Epithelial cell of proximal tubule (primary cell): ENCODE results near the gene KLHL29. TPM values are rescaled to one million over a fixed set of nuclear protein-coding genes. Genes with fewer than 3 reads are reported as not detected.

ENCODE experiments used
- DNase-seq: peaks from one replicate; pipeline ENCODE4 v3.0.0-alpha.2; 2011; ENCODE audit warnings: low read depth
- H3K4me3 ChIP-seq: 2 replicates; pipeline ENCODE4 v1.5.1; 2011; ENCODE audit warnings: low read depth, mild to moderate bottlenecking, low read length
- CTCF ChIP-seq: conservative IDR thresholded peaks from 2 replicates; pipeline ENCODE4 v1.5.1; 2012; ENCODE audit warnings: low read depth, mild to moderate bottlenecking, low read length
- total RNA-seq: library from RNA; depleted of rRNA; stranded (reverse); fragments of >200 nt; gene quantifications from 2 replicates; pipeline ENCODE4 v1.2.3, GENCODE V29; 2015

The KLHL29 gene
- total RNA-seq, 1 donor from 2014 or later: 12.0 TPM

GRCh38 chr2:23393722-23394121 lies 8.7 kb downstream of the KLHL29 start:
- TF ChIP-seq CTCF: no peak
- DNase-seq: no peak
- H3K4me3 ChIP-seq: no peak overlapping the region

- no peak for DNase-seq
- H3K4me3 ChIP-seq: no peak overlapping the region
- no peak for TF ChIP-seq CTCF
Measured at GRCh38 chr2:23394700-23395099, 9.7 kb downstream of the KLHL29 start.

GRCh38 chr2:23397478-23397877 lies 12.5 kb downstream of the KLHL29 start:
- H3K4me3 ChIP-seq: no peak overlapping the region
- no peak for DNase-seq
- TF ChIP-seq CTCF: no peak

GRCh38 chr2:23399674-23400261 lies 14.8 kb downstream of the KLHL29 start:
- no peak for DNase-seq
- TF ChIP-seq CTCF: no peak
- H3K4me3 ChIP-seq: no peak overlapping the region

GRCh38 chr2:23400703-23401102 lies 15.7 kb downstream of the KLHL29 start:
- no peak overlapping the region for H3K4me3 ChIP-seq

GRCh38 chr2:23401427-23402204 lies 16.6 kb downstream of the KLHL29 start:
- TF ChIP-seq CTCF: no peak
- no peak for DNase-seq
- no peak overlapping the region for H3K4me3 ChIP-seq

More at GRCh38 chr2:23400703-23401102, 15.7 kb downstream of the KLHL29 start:
- no peak for TF ChIP-seq CTCF
- no peak for DNase-seq
